HG03039 (cell line): ENCODE measurements around the gene NSD1.
"Not testable (repeated sequence)": the region's sequence is repeated elsewhere in the genome, so short reads cannot be mapped to it uniquely, and the experiment has no call there.

Source experiments
- ATAC-seq: cut with Tn5 transposase; IDR thresholded peaks from one replicate; pipeline ENCODE4 v1.9.1; 2021; ENCODE audit warnings: mild to moderate bottlenecking, moderate library complexity; ENCODE audit not compliant: unreplicated experiment

The NSD1 gene

GRCh38 chr5:177171961-177172360 is 38.4 kb downstream of the NSD1 start:
- no peak for ATAC-seq

- no peak for ATAC-seq
Observed at GRCh38 chr5:177175336-177175735, 41.8 kb downstream of the NSD1 start.

- ATAC-seq = no peak
Observed at GRCh38 chr5:177176175-177176711, 42.7 kb downstream of the NSD1 start.

- ATAC-seq = not testable (repeated sequence)
Observed at GRCh38 chr5:177177847-177178437, 44.4 kb downstream of the NSD1 start.

- no peak for ATAC-seq
Observed at GRCh38 chr5:177178733-177179304, 45.2 kb downstream of the NSD1 start.

GRCh38 chr5:177179431-177179830 is 45.9 kb downstream of the NSD1 start:
- no peak for ATAC-seq

- no peak for ATAC-seq
Observed at GRCh38 chr5:177183142-177183541, 49.6 kb downstream of the NSD1 start.

GRCh38 chr5:177183766-177184360 is 50.3 kb downstream of the NSD1 start:
- ATAC-seq = no peak

GRCh38 chr5:177185993-177186392 is 52.4 kb downstream of the NSD1 start:
- ATAC-seq = no peak

GRCh38 chr5:177186645-177187044 is 53.1 kb downstream of the NSD1 start:
- no peak for ATAC-seq

GRCh38 chr5:177188775-177189174 is 55.2 kb downstream of the NSD1 start:
- ATAC-seq = no peak

GRCh38 chr5:177189416-177189815 is 55.8 kb downstream of the NSD1 start:
- no peak for ATAC-seq

- no peak for ATAC-seq
Observed at GRCh38 chr5:177189965-177190364, 56.4 kb downstream of the NSD1 start.

- ATAC-seq = no peak
Observed at GRCh38 chr5:177194268-177194667, 60.7 kb downstream of the NSD1 start.

GRCh38 chr5:177195307-177195952 is 61.9 kb downstream of the NSD1 start:
- no peak for ATAC-seq

- ATAC-seq = no peak
Observed at GRCh38 chr5:177198738-177199137, 65.2 kb downstream of the NSD1 start.

- ATAC-seq = no peak
Observed at GRCh38 chr5:177204281-177204680, 70.7 kb downstream of the NSD1 start.

GRCh38 chr5:177209610-177210009 is 76.0 kb downstream of the NSD1 start:
- ATAC-seq = no peak

GRCh38 chr5:177212242-177212641 is 78.7 kb downstream of the NSD1 start:
- ATAC-seq = no peak

GRCh38 chr5:177220576-177220975 is 87.0 kb downstream of the NSD1 start:
- ATAC-seq = no peak

- no peak for ATAC-seq
Observed at GRCh38 chr5:177222269-177222668, 88.7 kb downstream of the NSD1 start.

GRCh38 chr5:177225798-177226197 is 92.2 kb downstream of the NSD1 start:
- no peak for ATAC-seq
